Globus pallidus (tissue), 1 donor: ENCODE measurements around the gene ARHGAP28.
"Not testable (repeated sequence)": the region's sequence is repeated elsewhere in the genome, so short reads cannot be mapped to it uniquely, and the experiment has no call there.

ENCODE experiments used
- DNase-seq: peaks from one replicate; pipeline ENCODE4 v3.0.0-alpha.2; 2015; ENCODE audit warnings: low spot score

ARHGAP28 gene

GRCh38 chr18:6929370-6930102 is 200.0 kb downstream of the ARHGAP28 start:
- no peak for DNase-seq

DNA sequence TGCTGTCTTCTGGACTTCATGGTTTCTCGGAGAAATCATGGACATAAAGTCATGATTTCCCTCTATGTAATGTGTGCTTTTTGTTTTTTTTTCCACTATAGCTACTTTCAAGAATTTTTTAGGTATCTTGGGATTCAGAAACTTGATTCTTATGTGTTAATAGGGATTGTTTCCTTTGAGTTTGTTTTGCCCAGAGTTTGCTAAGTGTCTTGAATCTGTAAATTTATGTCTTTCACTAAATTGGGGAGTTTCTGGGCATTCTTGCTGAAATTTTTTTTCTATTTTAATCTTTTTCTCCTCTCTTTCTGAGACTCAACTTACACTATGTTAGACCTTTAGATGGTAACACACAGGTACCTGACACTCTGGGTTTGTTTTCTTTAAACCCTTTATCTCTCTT is 205.3 kb downstream of the ARHGAP28 start:
- no peak for DNase-seq

- DNase-seq = no peak
Measured at GRCh38 chr18:6938003-6938402, 208.5 kb downstream of the ARHGAP28 start.

GRCh38 chr18:6938403-6938802 is 208.9 kb downstream of the ARHGAP28 start:
- not testable (repeated sequence) for DNase-seq

GRCh38 chr18:6939972-6940371 is 210.5 kb downstream of the ARHGAP28 start:
- DNase-seq = no peak

DNA sequence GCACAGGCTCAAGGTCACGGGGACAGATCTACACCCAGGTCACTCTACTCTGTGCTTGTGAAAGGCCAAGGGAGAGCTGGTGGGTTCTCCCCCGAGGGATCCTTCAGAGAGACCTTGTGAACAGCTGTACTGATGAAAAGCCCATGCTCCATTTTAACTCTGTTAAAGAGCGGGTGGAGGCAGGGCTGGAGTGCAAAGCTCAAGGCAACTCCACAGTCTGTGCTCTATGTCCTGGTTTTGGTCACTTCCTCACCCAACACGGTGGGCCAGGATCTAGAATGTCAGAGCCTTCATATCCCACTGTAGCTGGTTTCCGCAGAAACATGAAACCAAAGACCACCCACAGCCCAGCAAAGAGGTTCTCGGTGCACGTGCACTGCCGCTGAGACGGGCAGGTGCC is 210.9 kb downstream of the ARHGAP28 start:
- DNase-seq = no peak

GRCh38 chr18:6941996-6942395 is 212.5 kb downstream of the ARHGAP28 start:
- no peak for DNase-seq

DNA sequence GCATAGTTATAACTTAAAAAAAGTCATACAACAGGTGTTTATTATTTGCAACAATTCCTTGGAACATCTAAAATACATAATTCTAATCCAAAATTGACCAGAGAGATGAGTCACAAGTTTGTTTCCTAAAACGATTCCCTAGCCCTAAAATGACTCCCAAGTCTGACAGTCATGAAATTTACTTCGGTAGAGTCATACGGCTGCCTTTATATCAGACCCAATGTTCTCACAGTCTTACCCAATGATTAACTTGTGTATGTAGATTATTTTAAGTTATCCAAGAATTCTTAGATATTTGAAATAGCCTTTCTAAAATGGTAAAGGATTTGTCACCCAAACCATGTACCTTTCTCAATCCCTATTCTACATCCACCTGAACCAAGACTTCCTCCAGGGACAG is 213.2 kb downstream of the ARHGAP28 start:
- no peak for DNase-seq

DNA sequence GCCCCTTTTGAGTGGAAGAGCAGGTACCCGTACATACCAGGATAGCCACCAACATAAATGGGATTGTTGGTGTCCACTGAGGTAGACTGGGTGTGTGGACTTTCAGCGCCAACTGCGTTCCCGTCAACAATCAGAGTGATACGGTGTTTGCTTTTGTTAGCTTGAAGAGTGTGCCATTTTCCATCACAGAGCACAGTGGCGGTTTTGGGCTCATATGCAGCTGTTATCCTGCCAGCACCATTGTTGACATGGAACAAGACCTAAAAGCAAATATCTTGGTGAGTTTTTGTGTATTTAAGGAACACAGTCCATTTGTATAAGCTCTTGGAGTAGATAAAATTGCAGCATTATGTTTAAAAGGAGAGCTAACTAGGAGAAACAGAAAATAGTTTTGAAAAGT is 213.6 kb downstream of the ARHGAP28 start:
- DNase-seq = no peak

GRCh38 chr18:6947338-6948030 is 218.0 kb downstream of the ARHGAP28 start:
- DNase-seq = no peak

- no peak for DNase-seq
Measured at GRCh38 chr18:6948281-6949055, 219.0 kb downstream of the ARHGAP28 start.

DNA sequence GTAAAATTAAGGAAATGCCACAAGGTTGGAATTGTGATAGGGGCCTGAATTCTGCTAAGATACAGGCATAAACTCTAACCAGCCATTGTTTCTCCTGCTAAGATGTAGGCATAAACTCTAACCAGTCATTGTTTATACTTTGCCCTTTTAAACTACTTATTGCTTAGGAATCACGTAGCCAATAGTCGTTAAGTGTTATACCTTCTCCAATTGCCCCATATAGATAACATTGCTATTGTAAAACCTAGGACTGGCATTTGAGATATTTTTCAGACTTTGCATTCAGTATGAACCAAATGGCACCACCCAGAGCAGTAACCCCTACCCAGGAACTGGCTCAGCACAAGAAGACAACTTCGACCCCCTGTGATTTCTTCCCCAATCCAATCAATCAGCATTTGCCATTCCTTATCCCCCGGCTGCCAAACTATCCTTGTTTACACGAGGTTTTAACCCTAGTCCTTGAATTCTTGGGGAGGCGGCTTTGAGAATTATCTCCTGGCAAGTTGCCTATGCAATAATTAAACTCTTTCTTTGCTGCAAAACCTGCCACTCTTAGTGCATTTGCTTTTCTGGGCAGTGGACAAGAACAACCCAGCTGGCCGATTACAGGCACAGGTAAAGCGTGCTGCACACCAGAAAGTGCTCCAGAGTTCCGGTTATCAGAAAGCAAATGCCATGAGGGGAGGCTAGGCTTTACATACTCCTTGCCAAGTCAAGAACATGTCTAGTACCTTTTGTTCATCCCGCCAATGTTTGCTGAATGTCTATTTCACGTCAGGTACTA is 220.5 kb downstream of the ARHGAP28 start:
- DNase-seq = no peak

- DNase-seq = no peak
Measured at GRCh38 chr18:6950641-6951040, 221.1 kb downstream of the ARHGAP28 start.

GRCh38 chr18:6951336-6952090 is 222.0 kb downstream of the ARHGAP28 start:
- no peak for DNase-seq

DNA sequence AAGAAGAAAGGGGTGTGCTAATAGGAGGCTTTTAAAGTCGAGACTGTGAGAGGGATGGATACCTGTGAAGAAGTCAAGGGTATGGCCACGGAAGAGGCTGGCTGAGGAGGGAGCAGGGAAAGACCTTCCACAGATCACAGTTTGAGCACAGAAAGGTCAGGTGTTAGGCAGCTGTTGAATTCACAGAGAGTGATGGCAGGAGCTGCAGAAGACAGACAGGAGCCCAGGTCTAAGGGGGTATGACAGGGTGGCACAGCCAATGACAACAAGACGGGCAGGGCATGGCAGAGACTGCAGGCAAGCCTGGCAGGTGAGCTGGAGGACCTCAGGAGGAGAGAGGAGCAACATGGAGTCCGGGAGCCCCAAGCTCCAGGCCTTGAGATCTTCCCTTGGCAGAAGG is 225.0 kb downstream of the ARHGAP28 start:
- no peak for DNase-seq

- DNase-seq = no peak
Measured at GRCh38 chr18:6955304-6955703, 225.8 kb downstream of the ARHGAP28 start.

GRCh38 chr18:6956495-6956894 is 227.0 kb downstream of the ARHGAP28 start:
- DNase-seq = no peak

DNA sequence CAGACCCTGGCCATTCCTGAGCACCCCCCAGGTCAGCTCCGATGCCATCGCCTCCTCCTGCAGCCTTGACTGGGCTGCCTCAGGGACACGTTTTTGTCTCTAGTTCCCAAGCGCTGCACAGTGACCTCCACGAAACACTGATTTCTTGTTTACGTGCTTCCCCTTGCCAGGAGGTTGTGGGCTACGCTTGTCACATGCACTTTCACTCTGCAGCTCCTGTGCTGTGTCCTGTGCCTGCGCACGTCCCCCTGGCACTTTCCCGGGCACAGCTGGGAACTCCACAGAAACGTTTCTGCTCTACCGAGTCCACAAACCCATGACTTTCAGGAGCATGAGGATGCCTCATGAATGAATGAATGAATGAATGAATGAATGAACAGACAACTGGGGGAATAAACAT is 227.5 kb downstream of the ARHGAP28 start:
- no peak for DNase-seq

DNA sequence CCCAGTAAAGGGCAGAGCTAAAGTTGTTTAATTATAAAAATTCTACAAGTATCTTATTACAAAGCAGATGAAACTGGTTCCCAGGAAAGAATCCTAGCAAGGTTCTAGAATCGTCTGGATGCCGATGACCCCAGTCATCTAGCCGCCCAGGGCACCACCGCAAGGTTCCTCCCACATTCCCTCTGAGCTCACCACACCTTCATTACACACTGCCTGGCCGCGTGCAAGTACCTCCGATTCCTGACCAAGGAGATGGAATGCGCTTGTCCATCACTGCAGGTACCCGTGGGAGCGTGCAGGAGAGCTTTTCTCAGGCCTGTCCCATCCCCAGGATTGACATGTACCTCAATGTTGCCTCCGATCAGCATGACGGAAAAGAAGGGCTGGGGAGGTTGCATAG is 229.6 kb downstream of the ARHGAP28 start:
- DNase-seq = no peak

GRCh38 chr18:6960124-6960523 is 230.6 kb downstream of the ARHGAP28 start:
- no peak for DNase-seq

GRCh38 chr18:6960656-6961055 is 231.1 kb downstream of the ARHGAP28 start:
- no peak for DNase-seq
